OCI-LY1 (cell line): Measurements from ENCODE around the gene PLA2G15.

Experiments
- H2AFZ ChIP-seq: fragments of 200-600 bp; sonication (generic), shearing (Covaris generic); 2 replicates; pipeline ENCODE4 v1.6.0; 2014; ENCODE audit warnings: antibody characterized with exemption, mild to moderate bottlenecking, low read length
- H3F3A ChIP-seq: fragments of 200-600 bp; sonication (generic), shearing (Covaris generic); 2 replicates; pipeline ENCODE4 v1.6.0; 2014; ENCODE audit warnings: mild to moderate bottlenecking, antibody characterized with exemption, low read length, moderate library complexity; ENCODE audit not compliant: insufficient read depth
- H3K27ac ChIP-seq: fragments of 200-600 bp; sonication (generic); 2 replicates; pipeline ENCODE4 v1.5.1; 2014; ENCODE audit warnings: low read length, mixed run types, mild to moderate bottlenecking, low read depth; ENCODE audit not compliant: poor library complexity, severe bottlenecking
- H3K27me3 ChIP-seq: fragments of 200-600 bp; sonication (generic); 2 replicates; pipeline ENCODE4 v1.6.0; 2014; ENCODE audit warnings: antibody characterized with exemption, mild to moderate bottlenecking, low read length, moderate library complexity; ENCODE audit not compliant: insufficient read depth
- H3K36me3 ChIP-seq: fragments of 200-600 bp; sonication (generic); 2 replicates; pipeline ENCODE4 v1.6.1; 2014; ENCODE audit warnings: mild to moderate bottlenecking, antibody characterized with exemption, low read length, moderate library complexity, mixed read lengths; ENCODE audit not compliant: insufficient read depth
- H3K4me1 ChIP-seq: fragments of 200-600 bp; sonication (generic); 2 replicates; pipeline ENCODE4 v1.5.1; 2014; ENCODE audit warnings: mild to moderate bottlenecking, low read length, moderate library complexity; ENCODE audit not compliant: insufficient read depth, severe bottlenecking
- H3K4me2 ChIP-seq: fragments of 200-600 bp; sonication (generic), shearing (Covaris generic); 2 replicates; pipeline ENCODE4 v1.6.1; 2014; ENCODE audit warnings: low read length
- H3K4me3 ChIP-seq: fragments of 200-600 bp; sonication (generic); 2 replicates; pipeline ENCODE4 v1.5.1; 2014; ENCODE audit warnings: low read length, low read depth, mild to moderate bottlenecking, mixed read lengths; ENCODE audit not compliant: poor library complexity, severe bottlenecking
- H3K79me2 ChIP-seq: fragments of 200-600 bp; shearing (Covaris generic); 2 replicates; pipeline ENCODE4 v1.6.1; 2016; ENCODE audit warnings: mixed run types, low read length, mixed read lengths; ENCODE audit not compliant: insufficient read depth
- H3K9ac ChIP-seq: fragments of 200-600 bp; sonication (generic), shearing (Covaris generic); 2 replicates; pipeline ENCODE4 v1.6.1; 2014; ENCODE audit warnings: mild to moderate bottlenecking, low read length, mixed read lengths
- H3K9me2 ChIP-seq: fragments of 200-600 bp; sonication (generic), shearing (Covaris generic); 2 replicates; pipeline ENCODE4 v1.6.1; 2014; ENCODE audit warnings: low read depth, mild to moderate bottlenecking, low read length, mixed read lengths
- H3K9me3 ChIP-seq: fragments of 200-600 bp; shearing (Covaris generic); 2 replicates; pipeline ENCODE4 v1.6.1; 2014; ENCODE audit warnings: low read length, mixed read lengths
- H4K20me1 ChIP-seq: fragments of 200-600 bp; sonication (generic), shearing (Covaris generic); 2 replicates; pipeline ENCODE4 v1.6.0; 2016; ENCODE audit warnings: mild to moderate bottlenecking, low read length; ENCODE audit not compliant: insufficient read depth
- CTCF ChIP-seq: fragments of 200-600 bp; sonication (generic), shearing (Covaris generic); IDR thresholded peaks from 2 replicates; pipeline ENCODE4 v1.5.1; 2017; ENCODE audit warnings: mild to moderate bottlenecking, antibody characterized with exemption, low read length, moderate library complexity, mixed read lengths
- EZH2 ChIP-seq: fragments of 200-600 bp; sonication (generic), shearing (Covaris generic); IDR thresholded peaks from 2 replicates; pipeline ENCODE4 v1.8.0; 2017; ENCODE audit warnings: borderline replicate concordance, mixed run types, mild to moderate bottlenecking, antibody characterized with exemption, low read length, moderate library complexity, mixed read lengths

Gene PLA2G15

GRCh38 chr16:68267612-68268405 lies 22.6 kb downstream of the PLA2G15 start:
- H3K4me3 ChIP-seq, result peak overlapping the region; percentile 50
- peak overlapping the region; percentile 98 for H3K27ac ChIP-seq
- no peak overlapping the region for H2AFZ ChIP-seq
- H4K20me1 ChIP-seq, result no peaks in the 10 kb centered on the region
- no peaks in the 10 kb centered on the region for H3F3A ChIP-seq
- no peaks in the 10 kb centered on the region for H3K9me3 ChIP-seq
- H3K79me2 ChIP-seq, result peaks cover 48% of the 10 kb centered on the region
- TF ChIP-seq EZH2 (no peak), CTCF (no peak)
- peaks cover 68% of the 10 kb centered on the region for H3K4me1 ChIP-seq
- peak overlapping the region; percentile 59 for H3K4me2 ChIP-seq
- H3K36me3 ChIP-seq, result peaks cover 16% of the 10 kb centered on the region; the same call in 1 of the 2 replicates
- H3K9ac ChIP-seq, result peak overlapping the region; percentile 52
- H3K9me2 ChIP-seq, result no peaks in the 10 kb centered on the region
- H3K27me3 ChIP-seq, result no peaks in the 10 kb centered on the region

GRCh38 chr16:68269793-68270192 lies 24.6 kb downstream of the PLA2G15 start:
- no peaks in the 10 kb centered on the region for H3K9me3 ChIP-seq
- H3K36me3 ChIP-seq, result peaks cover 29% of the 10 kb centered on the region
- no peak overlapping the region; the same call in 1 of the 2 replicates for H3K9ac ChIP-seq
- no peaks in the 10 kb centered on the region for H3K9me2 ChIP-seq
- H3K27ac ChIP-seq, result peak overlapping the region; percentile 98
- TF ChIP-seq EZH2, result no peak
- H2AFZ ChIP-seq, result no peak overlapping the region
- H3K4me2 ChIP-seq, result no peak overlapping the region
- H3F3A ChIP-seq, result no peaks in the 10 kb centered on the region
- no peaks in the 10 kb centered on the region for H3K27me3 ChIP-seq
- no peaks in the 10 kb centered on the region for H4K20me1 ChIP-seq
- peaks cover 48% of the 10 kb centered on the region for H3K79me2 ChIP-seq
- H3K4me1 ChIP-seq, result peaks cover 80% of the 10 kb centered on the region
- H3K4me3 ChIP-seq, result no peak overlapping the region

GRCh38 chr16:68270353-68270752 lies 25.2 kb downstream of the PLA2G15 start:
- H3K27me3 ChIP-seq, result no peaks in the 10 kb centered on the region
- H3K4me2 ChIP-seq, result no peak overlapping the region
- H3K9me2 ChIP-seq, result no peaks in the 10 kb centered on the region
- H3F3A ChIP-seq, result no peaks in the 10 kb centered on the region
- H3K4me1 ChIP-seq, result peaks cover 85% of the 10 kb centered on the region
- H2AFZ ChIP-seq, result no peak overlapping the region
- H3K4me3 ChIP-seq, result no peak overlapping the region
- H3K9ac ChIP-seq, result no peak overlapping the region
- TF ChIP-seq CTCF (no peak), EZH2 (no peak)
- no peaks in the 10 kb centered on the region for H3K9me3 ChIP-seq
- H4K20me1 ChIP-seq, result no peaks in the 10 kb centered on the region
- peaks cover 33% of the 10 kb centered on the region for H3K36me3 ChIP-seq
- H3K27ac ChIP-seq, result peak overlapping the region; percentile 98
- H3K79me2 ChIP-seq, result peaks cover 46% of the 10 kb centered on the region
